Body of pancreas (tissue), 4 donors: Measurements from ENCODE around the gene LDLRAD4. TPM values are rescaled to one million over a fixed set of nuclear protein-coding genes. Genes with fewer than 3 reads are reported as not detected.

Experiments used
- ATAC-seq: fragments of 150-250 bp; one replicate; pipeline ENCODE4 v1.9.1; 2016
- DNase-seq, 4 donors: peaks; one replicate each; pipeline ENCODE4 v3.0.0-alpha.2; 2019
- H3K27ac ChIP-seq, 4 donors: fragments of 200-600 bp; sonication (generic); 1 replicate in 3 of 4; 2 replicates in 1 of 4; pipeline versions ENCODE4 v1.5.1 to v1.6.1; 2016 to 2019; ENCODE audit warnings: mild to moderate bottlenecking in 1 of 4, mixed read lengths in 1 of 4, moderate library complexity in 1 of 4
- H3K27me3 ChIP-seq, 2 donors: fragments of 200-600 bp; sonication (generic); one replicate each; pipeline ENCODE4 v1.6.0; 2016; ENCODE audit warnings: mild to moderate bottlenecking in 1 of 2
- H3K36me3 ChIP-seq, 2 donors: fragments of 200-600 bp; sonication (generic); replicated peaks in 1 of 2; 2 replicates each; pipeline ENCODE4 v1.5.1; 2016; ENCODE audit warnings: low read depth in 2 of 2; ENCODE audit not compliant: insufficient read depth in 1 of 2
- H3K4me1 ChIP-seq: fragments of 200-600 bp; sonication (generic); one replicate; pipeline ENCODE4 v1.6.0; 2016
- H3K4me3 ChIP-seq, 2 donors: fragments of 200-600 bp; sonication (generic); 1 replicate in 1 of 2; 2 replicates in 1 of 2; pipeline ENCODE4 v1.5.1; 2016 to 2019
- H3K9me3 ChIP-seq, 3 donors: fragments of 200-600 bp; sonication (generic); 1 replicate in 2 of 3; 2 replicates in 1 of 3; pipeline ENCODE4 v1.5.1; 2016
- POLR2A ChIP-seq, 3 donors: fragments of 450-650 bp; IDR thresholded peaks; one replicate each; pipeline ENCODE4 v1.6.1; 2016; ENCODE audit warnings: antibody characterized with exemption in 3 of 3, mild to moderate bottlenecking in 2 of 3
- WGBS, 2 donors: methylation state at CpG; one replicate each; pipeline ENCODE4 v1.1.5; 2017; 5-methylcytosine and 5-hydroxymethylcytosine counted together
- intact Hi-C: fragments of 100-400 bp; cut with DNase I; formaldehyde crosslinking; loops from one replicate; pipeline ENCODE4 v1.15.1; 2023
- total RNA-seq, 2 donors: library from RNA; depleted of rRNA; stranded (reverse); fragments of >200 nt; gene quantifications; one replicate each; pipeline ENCODE4 v1.1.0, GENCODE V29; 2016
- TF ChIP-seq, protein P1 (sequence below), 7 experiments: fragments of 450-650 bp in 4 of 7; fragments of 200-600 bp in 3 of 7; sonication (generic) in 3 of 7; IDR thresholded peaks; one replicate each; pipeline ENCODE4 v1.5.1; 2016 to 2019; ENCODE audit warnings: antibody characterized with exemption in 7 of 7

The LDLRAD4 gene
- total RNA-seq, 2 donors from 2014 or later = 8.6 to 35.9 TPM

DNA sequence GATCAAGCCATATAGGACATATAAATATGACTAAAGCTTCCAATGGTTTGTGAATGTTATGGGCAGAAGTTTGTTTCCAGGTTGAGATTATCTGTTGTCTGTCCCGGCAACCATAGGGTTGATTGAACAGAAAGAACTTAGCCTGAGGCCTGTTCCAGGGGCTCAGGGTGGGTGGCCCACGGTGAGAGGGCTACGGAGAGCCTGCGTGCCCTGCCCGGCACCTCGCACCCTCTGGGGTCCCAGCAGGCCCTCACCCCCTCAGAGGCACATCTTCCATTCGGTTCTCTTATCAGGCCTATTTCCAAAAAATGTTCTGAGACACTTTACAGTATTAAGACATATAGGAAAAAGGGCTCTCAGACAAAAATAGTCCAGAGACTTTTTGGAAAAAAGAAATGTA is 40.4 kb upstream of the LDLRAD4 start:
- no peaks in the 10 kb centered on the region for H3K27me3 ChIP-seq
- no peak overlapping the region for H3K4me3 ChIP-seq
- intact Hi-C loops = no loop called here
- DNase-seq (no peak), ATAC-seq (no peak)
- TF ChIP-seq, protein P1, sequence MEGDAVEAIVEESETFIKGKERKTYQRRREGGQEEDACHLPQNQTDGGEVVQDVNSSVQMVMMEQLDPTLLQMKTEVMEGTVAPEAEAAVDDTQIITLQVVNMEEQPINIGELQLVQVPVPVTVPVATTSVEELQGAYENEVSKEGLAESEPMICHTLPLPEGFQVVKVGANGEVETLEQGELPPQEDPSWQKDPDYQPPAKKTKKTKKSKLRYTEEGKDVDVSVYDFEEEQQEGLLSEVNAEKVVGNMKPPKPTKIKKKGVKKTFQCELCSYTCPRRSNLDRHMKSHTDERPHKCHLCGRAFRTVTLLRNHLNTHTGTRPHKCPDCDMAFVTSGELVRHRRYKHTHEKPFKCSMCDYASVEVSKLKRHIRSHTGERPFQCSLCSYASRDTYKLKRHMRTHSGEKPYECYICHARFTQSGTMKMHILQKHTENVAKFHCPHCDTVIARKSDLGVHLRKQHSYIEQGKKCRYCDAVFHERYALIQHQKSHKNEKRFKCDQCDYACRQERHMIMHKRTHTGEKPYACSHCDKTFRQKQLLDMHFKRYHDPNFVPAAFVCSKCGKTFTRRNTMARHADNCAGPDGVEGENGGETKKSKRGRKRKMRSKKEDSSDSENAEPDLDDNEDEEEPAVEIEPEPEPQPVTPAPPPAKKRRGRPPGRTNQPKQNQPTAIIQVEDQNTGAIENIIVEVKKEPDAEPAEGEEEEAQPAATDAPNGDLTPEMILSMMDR (IDR thresholded peaks at IDR 0.05) = no peak
- TF ChIP-seq POLR2A (IDR thresholded peaks at IDR 0.05) = no peak
- H3K9me3 ChIP-seq = no peaks in the 10 kb centered on the region
- 92 to 93% methylated on average over 7 of the region's 7 CpGs for WGBS, 2 donors
- no peaks in the 10 kb centered on the region for H3K36me3 ChIP-seq
- no peak overlapping the region for H3K27ac ChIP-seq
- no peaks in the 10 kb centered on the region for H3K4me1 ChIP-seq

DNA sequence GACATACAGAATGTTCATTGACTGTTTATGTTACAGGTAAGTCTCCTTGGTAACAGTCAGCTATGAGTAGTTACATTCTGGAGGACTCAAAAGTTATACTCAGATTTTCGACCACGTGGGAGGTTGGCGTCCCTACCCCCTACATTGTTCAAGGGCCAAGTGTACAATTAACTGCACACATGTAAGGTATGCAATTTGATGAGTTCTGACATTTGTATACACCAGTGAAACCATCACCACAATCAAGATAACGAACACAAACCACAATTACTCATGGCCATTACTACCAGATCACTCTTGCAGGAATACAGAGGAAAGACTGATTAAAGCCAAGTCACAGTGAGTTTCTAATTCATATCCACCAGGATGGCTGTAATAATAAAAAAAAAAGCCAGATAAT is 39.6 kb upstream of the LDLRAD4 start:
- Histone ChIP-seq H3K9me3 (no peaks in the 10 kb centered on the region), H3K36me3 (no peaks in the 10 kb centered on the region), H3K4me3 (no peak overlapping the region), H3K27me3 (no peaks in the 10 kb centered on the region), H3K4me1 (no peaks in the 10 kb centered on the region), H3K27ac (no peak overlapping the region)
- DNase-seq (no peak), ATAC-seq (no peak)
- TF ChIP-seq, protein P1 (IDR thresholded peaks at IDR 0.05) = no peak
- TF ChIP-seq POLR2A (IDR thresholded peaks at IDR 0.05) = no peak
- intact Hi-C loops = no loop called here
- WGBS, 2 donors = 71 to 92% methylated on average over 4 of the region's 4 CpGs

- WGBS, 2 donors = 48% methylated on average over 9 of the region's 9 CpGs
- TF ChIP-seq, protein P1 (IDR thresholded peaks at IDR 0.05) = no peak
- TF ChIP-seq POLR2A (IDR thresholded peaks at IDR 0.05) = no peak
- no peaks in the 10 kb centered on the region for H3K9me3 ChIP-seq
- no peak overlapping the region for H3K27ac ChIP-seq
- H3K27me3 ChIP-seq = no peaks in the 10 kb centered on the region
- no peaks in the 10 kb centered on the region for H3K36me3 ChIP-seq
- peak in 2 of 4 donors; percentile 36 to 37 for DNase-seq
- no peaks in the 10 kb centered on the region for H3K4me1 ChIP-seq
- ATAC-seq = peak; percentile 48
- intact Hi-C loops = no loop called here
- H3K4me3 ChIP-seq = no peak overlapping the region
These were observed 38.9 kb upstream of the LDLRAD4 start for GRCh38 chr18:13179566-13180113.

DNA sequence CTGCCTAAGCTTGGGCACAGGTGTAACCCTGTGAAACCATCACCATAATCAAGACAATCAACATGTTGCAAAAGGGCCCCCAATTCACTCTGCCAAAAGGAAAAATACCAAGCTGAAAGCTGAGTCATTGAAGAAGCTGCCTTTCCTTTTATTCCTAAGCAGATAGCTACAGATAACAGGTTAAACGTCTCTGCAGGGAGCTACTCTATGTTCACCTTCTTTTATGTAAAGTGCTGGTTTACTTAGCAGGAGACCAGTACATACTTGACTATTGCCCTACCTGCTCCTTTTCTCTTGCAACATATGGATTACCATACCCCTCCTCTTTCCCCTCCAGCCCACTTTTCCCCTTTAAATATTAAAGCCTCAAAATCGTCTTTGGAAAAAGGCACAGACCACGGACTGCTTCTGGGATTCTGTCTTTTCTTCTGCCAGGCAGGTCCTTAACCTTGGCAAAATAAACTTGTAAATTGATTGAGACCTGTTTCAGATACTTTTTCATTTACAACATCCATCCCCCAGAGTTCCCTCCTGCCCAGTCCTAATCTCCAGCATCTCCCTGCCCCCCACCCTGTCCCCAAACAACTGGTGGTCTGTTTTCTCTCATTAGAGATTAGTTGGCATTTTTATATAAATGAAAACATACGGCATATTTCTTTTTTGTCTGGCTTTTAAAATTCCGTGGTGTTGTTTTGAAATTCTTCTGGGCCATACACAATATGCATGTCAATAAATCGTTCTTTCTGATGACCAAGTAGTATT is 37.8 kb upstream of the LDLRAD4 start:
- intact Hi-C loops = no loop called here
- ATAC-seq (no peak), DNase-seq (no peak)
- TF ChIP-seq, protein P1 (IDR thresholded peaks at IDR 0.05) = no peak
- no peak for TF ChIP-seq POLR2A (IDR thresholded peaks at IDR 0.05)
- Histone ChIP-seq H3K27me3 (no peaks in the 10 kb centered on the region), H3K4me1 (no peaks in the 10 kb centered on the region), H3K36me3 (no peaks in the 10 kb centered on the region), H3K27ac (no peak overlapping the region), H3K4me3 (no peak overlapping the region), H3K9me3 (no peaks in the 10 kb centered on the region)
- WGBS, 2 donors = 51 to 54% methylated on average over 6 of the region's 6 CpGs

GRCh38 chr18:13181765-13182164 is 36.8 kb upstream of the LDLRAD4 start:
- ATAC-seq (no peak), DNase-seq (no peak)
- Histone ChIP-seq H3K9me3 (no peaks in the 10 kb centered on the region), H3K4me3 (no peak overlapping the region), H3K27ac (no peak overlapping the region), H3K36me3 (no peaks in the 10 kb centered on the region), H3K27me3 (no peaks in the 10 kb centered on the region), H3K4me1 (no peaks in the 10 kb centered on the region)
- intact Hi-C loops = no loop called here
- TF ChIP-seq, protein P1 (IDR thresholded peaks at IDR 0.05) = no peak
- TF ChIP-seq POLR2A (IDR thresholded peaks at IDR 0.05) = no peak
- WGBS, 2 donors = 82 to 84% methylated on average over 14 of the region's 14 CpGs
